GM12878 (cell line): ENCODE results near the gene CCDC15. TPM values are rescaled to one million over a fixed set of nuclear protein-coding genes. Genes with fewer than 3 reads are reported as not detected.

Experiments
- ATAC-seq: fragments of 200-7000 bp; cut with Tn5 transposase; 3 replicates; pipeline ENCODE4 v1.9.1; 2020; ENCODE audit warnings: mild to moderate bottlenecking, moderate library complexity
- BruUV-seq: library from RNA; stranded (reverse); fragments of 400-500 nt; replicated peaks from 2 replicates; lab custom pipeline; 2021; lab: Mats Ljungman, UMichigan
- CTCF ChIA-PET: fragments of 300-600 bp; sonication (Branson Sonifier 250); formaldehyde crosslinking; extraction: SDS; loops from one replicate; lab custom pipeline; 2021; ENCODE audit warnings: inconsistent platforms; lab: Yijun Ruan, JAX
- POLR2A ChIA-PET: fragments of 350-600 bp; formaldehyde crosslinking; extraction: SDS; loops from one replicate; lab custom pipeline; 2021; ENCODE audit warnings: inconsistent platforms; lab: Charles Lee
- RAD21 ChIA-PET: fragments of 300-600 bp; sonication (Branson Sonifier 250); formaldehyde crosslinking; loops from one replicate; lab custom pipeline; 2023; ENCODE audit warnings: antibody characterized with exemption; ENCODE audit not compliant: unreplicated experiment; lab: Charles Lee
- SMC1A ChIA-PET: fragments of 300-600 bp; sonication (Branson Sonifier 250); formaldehyde crosslinking; loops from one replicate; lab custom pipeline; 2023; ENCODE audit not compliant: unreplicated experiment, uncharacterized antibody; lab: Charles Lee
- DNase-seq: peaks from one replicate; pipeline ENCODE4 v3.0.0-alpha.2; 2011; ENCODE audit warnings: low read depth, low spot score
- FAIRE-seq: peaks from 3 replicates; lab custom pipeline; 2011; peaks lifted over from hg19 to GRCh38; lab: Jason Lieb, UNC
- H2AFZ ChIP-seq: 2 replicates; pipeline ENCODE4 v1.6.0; 2011; ENCODE audit warnings: low read depth, low read length, control low read depth; ENCODE audit not compliant: control insufficient read depth
- H3K27ac ChIP-seq: 2 replicates; pipeline ENCODE4 v1.5.1; 2011; ENCODE audit warnings: control low read depth; ENCODE audit not compliant: control insufficient read depth, insufficient read depth
- H3K27me3 ChIP-seq, 2 experiments: replicated peaks in 1 of 2; 2 replicates each; pipeline versions ENCODE4 v1.6.0 to v1.6.1; 2011; ENCODE audit warnings: low read length in 1 of 2; ENCODE audit not compliant: control insufficient read depth in 2 of 2, insufficient read depth in 2 of 2
- H3K36me3 ChIP-seq, 2 experiments: 2 replicates each; pipeline ENCODE4 v1.5.1; 2011; ENCODE audit warnings: low read length in 1 of 2; ENCODE audit not compliant: control insufficient read depth in 2 of 2, insufficient read depth in 2 of 2
- H3K4me1 ChIP-seq: 2 replicates; pipeline ENCODE4 v1.6.1; 2011; ENCODE audit warnings: mild to moderate bottlenecking, low read length, moderate library complexity, mixed read lengths; ENCODE audit not compliant: control insufficient read depth, insufficient read depth
- H3K4me2 ChIP-seq: 2 replicates; pipeline ENCODE4 v1.6.0; 2011; ENCODE audit warnings: control low read depth; ENCODE audit not compliant: control insufficient read depth, insufficient read depth
- H3K4me3 ChIP-seq: fragments of 200-600 bp; sonication (generic); 2 replicates; pipeline ENCODE4 v1.5.1; 2016
- H3K79me2 ChIP-seq: 2 replicates; pipeline ENCODE4 v1.6.0; 2011; ENCODE audit warnings: low read length; ENCODE audit not compliant: control insufficient read depth, insufficient read depth
- H3K9ac ChIP-seq: 2 replicates; pipeline ENCODE4 v1.8.0; 2011; ENCODE audit warnings: low read length, control low read depth, mixed read lengths; ENCODE audit not compliant: control insufficient read depth, insufficient read depth
- H3K9me3 ChIP-seq: replicated peaks from 3 replicates; pipeline ENCODE4 v1.5.1; 2011; ENCODE audit warnings: mild to moderate bottlenecking, low read length; ENCODE audit not compliant: control insufficient read depth, insufficient read depth
- H4K20me1 ChIP-seq: 2 replicates; pipeline ENCODE4 v1.6.0; 2011; ENCODE audit not compliant: control insufficient read depth, insufficient read depth
- CBX3 ChIP-seq: fragments of 200-600 bp; sonication (generic); IDR thresholded peaks from 2 replicates; pipeline ENCODE4 v1.6.1; 2016; ENCODE audit warnings: low read depth, borderline replicate concordance
- MEF2A ChIP-seq: IDR thresholded peaks from 2 replicates; pipeline ENCODE4 v1.6.1; 2011; ENCODE audit warnings: low read depth, mild to moderate bottlenecking, low read length, moderate library complexity; ENCODE audit not compliant: insufficient read depth
- NFIC ChIP-seq: IDR thresholded peaks from 2 replicates; pipeline ENCODE4 v1.6.1; 2012; ENCODE audit warnings: low read depth, mild to moderate bottlenecking, inconsistent platforms, low read length, moderate library complexity
- POLR2AphosphoS5 ChIP-seq: IDR thresholded peaks from 2 replicates; pipeline ENCODE4 v1.6.1; 2011; ENCODE audit warnings: mild to moderate bottlenecking, low read length, inconsistent platforms
- SIX5 ChIP-seq: IDR thresholded peaks from 2 replicates; pipeline ENCODE4 v1.6.1; 2011; ENCODE audit warnings: mild to moderate bottlenecking, low read depth, low read length, moderate library complexity; ENCODE audit not compliant: severe bottlenecking
- SP1 ChIP-seq: IDR thresholded peaks from one replicate; pipeline ENCODE4 v1.6.1; 2011; ENCODE audit warnings: low read depth, low read length
- SUPT20H ChIP-seq: IDR thresholded peaks from 2 replicates; pipeline ENCODE4 v1.6.1; 2011; ENCODE audit warnings: low read depth, mild to moderate bottlenecking, low read length, moderate library complexity, borderline replicate concordance; ENCODE audit not compliant: control insufficient read depth
- ZNF622 ChIP-seq: fragments of 450-650 bp; IDR thresholded peaks from 2 replicates; pipeline ENCODE4 v1.6.1; 2017; ENCODE audit warnings: mild to moderate bottlenecking, inconsistent platforms
- whole genome bisulfite sequencing: methylation state at CpG from one replicate; pipeline ENCODE4 v1.1.6; 2016; ENCODE audit warnings: low lambda C conversion rate; ENCODE audit not compliant: insufficient replicate concordance, insufficient coverage; ENCODE audit errors: missing lambda C conversion rate; 5-methylcytosine and 5-hydroxymethylcytosine counted together
- in situ Hi-C: fragments of 300-500 bp; cut with MboI; formaldehyde crosslinking; loops from 9 replicates; pipeline ENCODE4 v1.14.3; 2018; ENCODE audit warnings: mixed read lengths
- intact Hi-C: fragments of 100-400 bp; cut with micrococcal nuclease; formaldehyde crosslinking; loops from one replicate; pipeline ENCODE4 v1.14.2; 2022; ENCODE audit not compliant: unreplicated experiment
- polyA plus RNA-seq, 11 experiments: library from polyadenylated mRNA; depleted of rRNA in 4 of 11; unstranded in 6 of 11; stranded (reverse) in 5 of 11; fragments of >200 nt; fragmentation: Nextera tagmentation in 4 of 11; fragmentation: Illumina TruSeq in 1 of 11; extraction: Ambion mirVana in 4 of 11; extraction: Trizol in 1 of 11; gene quantifications; 1 replicate in 1 of 11; 2 replicates in 10 of 11; pipeline versions ENCODE4 v1.2.1 to v1.2.3, GENCODE V29; 2011 to 2016; ENCODE audit warnings: inconsistent platforms in 2 of 11, missing spikeins in 2 of 11, low read depth in 1 of 11
- total RNA-seq, 4 experiments: library from RNA; depleted of rRNA in 3 of 4; stranded (reverse); fragments of >200 nt in 3 of 4; fragmentation: Illumina TruSeq in 1 of 4; extraction: Trizol in 1 of 4; gene quantifications; 2 replicates each; pipeline versions ENCODE4 v1.2.1 to v1.2.3, GENCODE V29; 2013 to 2021
- TF ChIP-seq, protein P1 (sequence below): fragments of 450-650 bp; IDR thresholded peaks from 2 replicates; pipeline ENCODE4 v1.6.1; 2014; ENCODE audit warnings: mild to moderate bottlenecking
- TF ChIP-seq, protein P2 (sequence below): fragments of 450-650 bp; formaldehyde crosslinking; IDR thresholded peaks from 2 replicates; pipeline ENCODE4 v1.4.0; 2020; ENCODE audit warnings: mild to moderate bottlenecking, moderate library complexity
- TF ChIP-seq, protein P3 (sequence below): fragments of 450-650 bp; IDR thresholded peaks from 2 replicates; pipeline ENCODE4 v1.6.1; 2018; ENCODE audit warnings: mild to moderate bottlenecking, low read depth, moderate library complexity; ENCODE audit not compliant: partially characterized antibody
- TF ChIP-seq, protein P4 (sequence below): fragments of 150-350 bp; IDR thresholded peaks from 2 replicates; pipeline ENCODE4 v1.6.1; 2016; ENCODE audit warnings: low read depth, low read length

CCDC15 gene
- total and polyA plus RNA-seq, 10 of the 15 experiments (the other 5 are each of a cell fraction or from before 2014, with no cell fraction given) = 2.0 to 5.3 (median 3.3) TPM

DNA sequence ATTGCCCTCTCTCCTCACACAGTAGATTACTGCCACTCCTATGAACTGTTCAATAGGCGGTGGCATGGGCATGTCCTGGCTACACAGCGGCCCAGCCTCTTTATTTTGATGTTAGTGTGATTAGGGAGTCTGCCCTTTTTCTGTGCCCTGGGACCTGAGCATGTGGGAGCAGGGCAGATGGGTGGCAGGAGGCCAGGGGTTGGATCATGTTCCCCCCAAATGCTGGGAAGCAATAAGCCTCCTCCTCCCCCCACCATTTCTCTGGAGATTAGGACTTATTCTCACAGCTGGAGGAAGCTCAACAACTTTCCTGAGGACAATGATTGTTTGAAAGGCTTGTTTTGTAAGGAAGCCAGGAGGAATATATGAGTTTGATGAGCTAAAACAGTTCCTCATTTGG lies 34.1 kb upstream of the CCDC15 start (continued):
- TF ChIP-seq, protein P1, sequence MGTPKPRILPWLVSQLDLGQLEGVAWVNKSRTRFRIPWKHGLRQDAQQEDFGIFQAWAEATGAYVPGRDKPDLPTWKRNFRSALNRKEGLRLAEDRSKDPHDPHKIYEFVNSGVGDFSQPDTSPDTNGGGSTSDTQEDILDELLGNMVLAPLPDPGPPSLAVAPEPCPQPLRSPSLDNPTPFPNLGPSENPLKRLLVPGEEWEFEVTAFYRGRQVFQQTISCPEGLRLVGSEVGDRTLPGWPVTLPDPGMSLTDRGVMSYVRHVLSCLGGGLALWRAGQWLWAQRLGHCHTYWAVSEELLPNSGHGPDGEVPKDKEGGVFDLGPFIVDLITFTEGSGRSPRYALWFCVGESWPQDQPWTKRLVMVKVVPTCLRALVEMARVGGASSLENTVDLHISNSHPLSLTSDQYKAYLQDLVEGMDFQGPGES = no peak
- TF ChIP-seq SP1 (no peak), ZNF622 (no peak)
- TF ChIP-seq, protein P2, sequence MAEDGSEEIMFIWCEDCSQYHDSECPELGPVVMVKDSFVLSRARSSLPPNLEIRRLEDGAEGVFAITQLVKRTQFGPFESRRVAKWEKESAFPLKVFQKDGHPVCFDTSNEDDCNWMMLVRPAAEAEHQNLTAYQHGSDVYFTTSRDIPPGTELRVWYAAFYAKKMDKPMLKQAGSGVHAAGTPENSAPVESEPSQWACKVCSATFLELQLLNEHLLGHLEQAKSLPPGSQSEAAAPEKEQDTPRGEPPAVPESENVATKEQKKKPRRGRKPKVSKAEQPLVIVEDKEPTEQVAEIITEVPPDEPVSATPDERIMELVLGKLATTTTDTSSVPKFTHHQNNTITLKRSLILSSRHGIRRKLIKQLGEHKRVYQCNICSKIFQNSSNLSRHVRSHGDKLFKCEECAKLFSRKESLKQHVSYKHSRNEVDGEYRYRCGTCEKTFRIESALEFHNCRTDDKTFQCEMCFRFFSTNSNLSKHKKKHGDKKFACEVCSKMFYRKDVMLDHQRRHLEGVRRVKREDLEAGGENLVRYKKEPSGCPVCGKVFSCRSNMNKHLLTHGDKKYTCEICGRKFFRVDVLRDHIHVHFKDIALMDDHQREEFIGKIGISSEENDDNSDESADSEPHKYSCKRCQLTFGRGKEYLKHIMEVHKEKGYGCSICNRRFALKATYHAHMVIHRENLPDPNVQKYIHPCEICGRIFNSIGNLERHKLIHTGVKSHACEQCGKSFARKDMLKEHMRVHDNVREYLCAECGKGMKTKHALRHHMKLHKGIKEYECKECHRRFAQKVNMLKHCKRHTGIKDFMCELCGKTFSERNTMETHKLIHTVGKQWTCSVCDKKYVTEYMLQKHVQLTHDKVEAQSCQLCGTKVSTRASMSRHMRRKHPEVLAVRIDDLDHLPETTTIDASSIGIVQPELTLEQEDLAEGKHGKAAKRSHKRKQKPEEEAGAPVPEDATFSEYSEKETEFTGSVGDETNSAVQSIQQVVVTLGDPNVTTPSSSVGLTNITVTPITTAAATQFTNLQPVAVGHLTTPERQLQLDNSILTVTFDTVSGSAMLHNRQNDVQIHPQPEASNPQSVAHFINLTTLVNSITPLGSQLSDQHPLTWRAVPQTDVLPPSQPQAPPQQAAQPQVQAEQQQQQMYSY (CRISPR knock-in tag) = no peak

DNA sequence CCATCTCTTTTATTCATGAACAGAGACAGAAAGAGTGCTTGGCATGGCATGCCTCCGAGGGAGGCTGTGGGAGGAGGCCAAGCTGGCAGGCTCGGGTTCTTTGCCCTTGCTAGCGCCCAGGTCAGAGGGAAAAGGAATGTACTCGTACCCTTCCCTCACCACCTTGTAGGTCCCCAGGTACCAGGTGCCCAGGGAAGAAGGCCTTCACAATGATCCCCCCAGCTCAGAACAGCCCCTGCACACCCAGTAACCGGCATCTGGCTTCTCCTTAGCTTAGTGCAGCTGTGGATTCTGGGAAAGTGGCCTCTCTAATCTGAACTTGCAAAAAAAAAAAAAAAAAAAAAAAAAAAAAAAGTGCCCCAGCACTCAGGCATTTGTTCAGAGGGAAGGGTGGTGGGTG lies 33.6 kb upstream of the CCDC15 start:
- Histone ChIP-seq H3K27me3 (peaks cover 0 to 2% of the 10 kb centered on the region in 2 experiments; a peak in 1 of 4 replicates), H2AFZ (no peak overlapping the region)
- in situ Hi-C loops = no loop called here
- TF ChIP-seq SUPT20H (no peak), MEF2A (no peak), SIX5 (no peak), CBX3 (no peak), NFIC (no peak), POLR2AphosphoS5 (no peak)
- TF ChIP-seq, protein P3, sequence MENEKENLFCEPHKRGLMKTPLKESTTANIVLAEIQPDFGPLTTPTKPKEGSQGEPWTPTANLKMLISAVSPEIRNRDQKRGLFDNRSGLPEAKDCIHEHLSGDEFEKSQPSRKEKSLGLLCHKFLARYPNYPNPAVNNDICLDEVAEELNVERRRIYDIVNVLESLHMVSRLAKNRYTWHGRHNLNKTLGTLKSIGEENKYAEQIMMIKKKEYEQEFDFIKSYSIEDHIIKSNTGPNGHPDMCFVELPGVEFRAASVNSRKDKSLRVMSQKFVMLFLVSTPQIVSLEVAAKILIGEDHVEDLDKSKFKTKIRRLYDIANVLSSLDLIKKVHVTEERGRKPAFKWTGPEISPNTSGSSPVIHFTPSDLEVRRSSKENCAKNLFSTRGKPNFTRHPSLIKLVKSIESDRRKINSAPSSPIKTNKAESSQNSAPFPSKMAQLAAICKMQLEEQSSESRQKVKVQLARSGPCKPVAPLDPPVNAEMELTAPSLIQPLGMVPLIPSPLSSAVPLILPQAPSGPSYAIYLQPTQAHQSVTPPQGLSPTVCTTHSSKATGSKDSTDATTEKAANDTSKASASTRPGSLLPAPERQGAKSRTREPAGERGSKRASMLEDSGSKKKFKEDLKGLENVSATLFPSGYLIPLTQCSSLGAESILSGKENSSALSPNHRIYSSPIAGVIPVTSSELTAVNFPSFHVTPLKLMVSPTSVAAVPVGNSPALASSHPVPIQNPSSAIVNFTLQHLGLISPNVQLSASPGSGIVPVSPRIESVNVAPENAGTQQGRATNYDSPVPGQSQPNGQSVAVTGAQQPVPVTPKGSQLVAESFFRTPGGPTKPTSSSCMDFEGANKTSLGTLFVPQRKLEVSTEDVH = no peak
- TF ChIP-seq, protein P4, sequence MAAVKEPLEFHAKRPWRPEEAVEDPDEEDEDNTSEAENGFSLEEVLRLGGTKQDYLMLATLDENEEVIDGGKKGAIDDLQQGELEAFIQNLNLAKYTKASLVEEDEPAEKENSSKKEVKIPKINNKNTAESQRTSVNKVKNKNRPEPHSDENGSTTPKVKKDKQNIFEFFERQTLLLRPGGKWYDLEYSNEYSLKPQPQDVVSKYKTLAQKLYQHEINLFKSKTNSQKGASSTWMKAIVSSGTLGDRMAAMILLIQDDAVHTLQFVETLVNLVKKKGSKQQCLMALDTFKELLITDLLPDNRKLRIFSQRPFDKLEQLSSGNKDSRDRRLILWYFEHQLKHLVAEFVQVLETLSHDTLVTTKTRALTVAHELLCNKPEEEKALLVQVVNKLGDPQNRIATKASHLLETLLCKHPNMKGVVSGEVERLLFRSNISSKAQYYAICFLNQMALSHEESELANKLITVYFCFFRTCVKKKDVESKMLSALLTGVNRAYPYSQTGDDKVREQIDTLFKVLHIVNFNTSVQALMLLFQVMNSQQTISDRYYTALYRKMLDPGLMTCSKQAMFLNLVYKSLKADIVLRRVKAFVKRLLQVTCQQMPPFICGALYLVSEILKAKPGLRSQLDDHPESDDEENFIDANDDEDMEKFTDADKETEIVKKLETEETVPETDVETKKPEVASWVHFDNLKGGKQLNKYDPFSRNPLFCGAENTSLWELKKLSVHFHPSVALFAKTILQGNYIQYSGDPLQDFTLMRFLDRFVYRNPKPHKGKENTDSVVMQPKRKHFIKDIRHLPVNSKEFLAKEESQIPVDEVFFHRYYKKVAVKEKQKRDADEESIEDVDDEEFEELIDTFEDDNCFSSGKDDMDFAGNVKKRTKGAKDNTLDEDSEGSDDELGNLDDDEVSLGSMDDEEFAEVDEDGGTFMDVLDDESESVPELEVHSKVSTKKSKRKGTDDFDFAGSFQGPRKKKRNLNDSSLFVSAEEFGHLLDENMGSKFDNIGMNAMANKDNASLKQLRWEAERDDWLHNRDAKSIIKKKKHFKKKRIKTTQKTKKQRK = no peak

More for the DNA sequence above, 33.6 kb upstream of the CCDC15 start:
- Histone ChIP-seq H3K9me3 (no peaks in the 10 kb centered on the region), H3K27ac (no peak overlapping the region), H3K79me2 (no peaks in the 10 kb centered on the region), H3K4me2 (no peak overlapping the region), H3K4me1 (no peaks in the 10 kb centered on the region), H4K20me1 (no peaks in the 10 kb centered on the region), H3K36me3 (no peaks in the 10 kb centered on the region), H3K9ac (no peak overlapping the region), H3K4me3 (no peak overlapping the region)
- POLR2A ChIA-PET = no interaction called here
- WGBS = 62% methylated on average over 5 of the region's 5 CpGs
- RAD21 ChIA-PET = no interaction called here
- DNase-seq (no peak), ATAC-seq (no peak), FAIRE-seq (no peak)
- BruUV-seq = no TSS peak
- CTCF ChIA-PET = no interaction called here
- SMC1A ChIA-PET = interaction anchor here (0.6 kb wide), 1 partner anchor 153 kb away, joined by 3 read pairs; no protein-coding TSS in a partner anchor
- intact Hi-C loops = no loop called here
